ENCODE measurements around the gene FPR3.

FPR3 gene

GRCh38 chr19:51873097-51873496, 78.1 kb downstream of the FPR3 start:
- Mint-ChIP-seq H3K36me3 (peaks cover 76% of the 10 kb centered on the region), H3K27me3 (no peaks in the 10 kb centered on the region), H3K9me3 (ENCODE audit: low read depth) (peaks cover 51% of the 10 kb centered on the region), H3K4me3 (no peak overlapping the region), H3K27ac (no peak overlapping the region), H3K4me1 (ENCODE audit: low read depth) (no peaks in the 10 kb centered on the region)
